Psoas muscle (tissue), 8 donors: ENCODE data around the gene AP5M1. TPM values are rescaled to one million over a fixed set of nuclear protein-coding genes. Genes with fewer than 3 reads are reported as not detected.

Experiments used
- ATAC-seq, 4 donors: fragments of 200-7000 bp; cut with Tn5 transposase; one replicate each; pipeline ENCODE4 v1.9.1; 2020; ENCODE audit warnings: moderate library complexity in 3 of 4, mild to moderate bottlenecking in 2 of 4
- DNase-seq, 2 donors: peaks; one replicate each; pipeline ENCODE4 v3.0.0-alpha.2; 2020
- H3K27ac ChIP-seq: fragments of 200-600 bp; one replicate; pipeline ENCODE4 v1.8.0; 2022
- H3K27me3 ChIP-seq, 3 donors: fragments of 200-600 bp in 1 of 3; one replicate each; pipeline versions ENCODE4 v1.6.1 to v1.8.0; 2013 to 2022; ENCODE audit warnings: low read length in 2 of 3, mild to moderate bottlenecking in 2 of 3, moderate library complexity in 1 of 3; ENCODE audit not compliant: insufficient read depth in 3 of 3
- H3K36me3 ChIP-seq, 2 donors: fragments of 200-600 bp in 1 of 2; one replicate each; pipeline versions ENCODE4 v1.6.1 to v1.8.0; 2013 to 2022; ENCODE audit warnings: low read depth in 1 of 2, mild to moderate bottlenecking in 1 of 2, moderate library complexity in 1 of 2; ENCODE audit not compliant: insufficient read depth in 1 of 2
- H3K4me1 ChIP-seq: fragments of 200-600 bp; one replicate; pipeline ENCODE4 v1.8.0; 2022
- H3K4me3 ChIP-seq: fragments of 200-600 bp; one replicate; pipeline ENCODE4 v1.8.0; 2022; ENCODE audit warnings: mild to moderate bottlenecking
- H3K9me3 ChIP-seq: fragments of 200-600 bp; one replicate; pipeline ENCODE4 v1.8.0; 2022
- WGBS, 3 donors: extraction: QIAGEN DNeasy Blood & Tissue Kit; methylation state at CpG; one replicate each; pipeline versions ENCODE4 v1.1.6 to v1.1.7; 2013; 5-methylcytosine and 5-hydroxymethylcytosine counted together
- intact Hi-C, 2 donors: fragments of 100-400 bp; cut with DNase I; formaldehyde crosslinking; loops; one replicate each; pipeline versions ENCODE4 v1.11.0 to v1.14.2; 2022
- polyA plus RNA-seq, 3 donors: library from polyadenylated mRNA; stranded (reverse); fragments of 200-250 nt; gene quantifications; one replicate each; pipeline ENCODE4 v1.2.3, GENCODE V29; 2013
- total RNA-seq, 4 donors: library from RNA; stranded (reverse); fragmentation: NEBNext Ultra II Directional in 2 of 4; extraction: Animal tissue kit (Norgen Biotek cat#: 25700) in 2 of 4; gene quantifications; one replicate each; pipeline versions ENCODE4 v1.2.1 to v1.2.4, GENCODE V29; 2021 to 2023
- TF ChIP-seq, protein P1 (sequence below): fragments of 200-600 bp; IDR thresholded peaks from one replicate; pipeline ENCODE4 v1.8.0; 2022; ENCODE audit warnings: antibody characterized with exemption
- donor health status: healthy with polysubstance abuse.
- donor health status: DM: no; HTN: no; CAD: no; lungs with moderate emphysema.
- donor health status: Bipolar disorder and iron deficiency.
- donor health status: healthy.
- donor health status: DM: yes; HTN: yes; CAD: no.
- donor health status: DM: no; HTN: no; CAD: no.
- donor health status: DM: no; HTN: no; CAD: no.
- donor health status: DM: yes; HTN: yes; CAD: no.

Gene AP5M1
- total and polyA plus RNA-seq, 7 donors, result 11.7 to 64.0 (median 27.2) TPM

- intact Hi-C loops, result loop anchor here in 1 of 2 donors (10.0 kb wide), 1 partner anchor 133 kb away; the partner anchor contains the start of gene NAA30
- no peak for ATAC-seq
Observed at GRCh38 chr14:57262117-57262516, 6.7 kb upstream of the AP5M1 start.

DNA sequence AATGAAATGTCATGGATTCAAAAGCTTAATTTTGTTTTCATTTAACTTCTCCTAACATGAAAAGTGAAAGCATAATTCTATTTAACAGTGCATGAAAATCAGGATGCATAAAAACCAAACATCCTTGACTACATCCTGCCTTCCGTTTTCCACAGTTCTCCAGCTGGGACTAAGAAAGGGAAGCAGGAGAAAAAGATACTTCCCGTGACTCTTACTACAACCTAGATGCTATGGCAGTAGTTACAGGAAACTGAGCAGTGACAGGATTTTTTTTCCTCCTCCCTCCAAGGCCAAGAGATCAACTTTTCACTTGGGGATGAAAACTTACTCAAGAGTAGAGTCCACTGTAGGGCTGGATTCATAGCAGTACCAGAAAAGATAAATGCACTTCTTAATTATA, 2.7 kb upstream of the AP5M1 start:
- H3K9me3 ChIP-seq, result no peaks in the 10 kb centered on the region
- H3K27ac ChIP-seq, result peak overlapping the region; percentile 11
- no peaks in the 10 kb centered on the region for H3K27me3 ChIP-seq
- H3K36me3 ChIP-seq, result no peaks in the 10 kb centered on the region
- 17 to 36% (median 24%) methylated on average over 2 of the region's 2 CpGs for WGBS, 3 donors
- peaks cover 36% of the 10 kb centered on the region for H3K4me1 ChIP-seq
- TF ChIP-seq, protein P1, sequence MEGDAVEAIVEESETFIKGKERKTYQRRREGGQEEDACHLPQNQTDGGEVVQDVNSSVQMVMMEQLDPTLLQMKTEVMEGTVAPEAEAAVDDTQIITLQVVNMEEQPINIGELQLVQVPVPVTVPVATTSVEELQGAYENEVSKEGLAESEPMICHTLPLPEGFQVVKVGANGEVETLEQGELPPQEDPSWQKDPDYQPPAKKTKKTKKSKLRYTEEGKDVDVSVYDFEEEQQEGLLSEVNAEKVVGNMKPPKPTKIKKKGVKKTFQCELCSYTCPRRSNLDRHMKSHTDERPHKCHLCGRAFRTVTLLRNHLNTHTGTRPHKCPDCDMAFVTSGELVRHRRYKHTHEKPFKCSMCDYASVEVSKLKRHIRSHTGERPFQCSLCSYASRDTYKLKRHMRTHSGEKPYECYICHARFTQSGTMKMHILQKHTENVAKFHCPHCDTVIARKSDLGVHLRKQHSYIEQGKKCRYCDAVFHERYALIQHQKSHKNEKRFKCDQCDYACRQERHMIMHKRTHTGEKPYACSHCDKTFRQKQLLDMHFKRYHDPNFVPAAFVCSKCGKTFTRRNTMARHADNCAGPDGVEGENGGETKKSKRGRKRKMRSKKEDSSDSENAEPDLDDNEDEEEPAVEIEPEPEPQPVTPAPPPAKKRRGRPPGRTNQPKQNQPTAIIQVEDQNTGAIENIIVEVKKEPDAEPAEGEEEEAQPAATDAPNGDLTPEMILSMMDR, result no peak
- H3K4me3 ChIP-seq, result no peak overlapping the region
- ATAC-seq (no peak), DNase-seq (no peak)
- intact Hi-C loops, result loop anchor here in 1 of 2 donors (10.0 kb wide), 1 partner anchor 129 kb away; the partner anchor contains the start of gene NAA30

More at GRCh38 chr14:57262117-57262516, 6.7 kb upstream of the AP5M1 start:
- H3K9me3 ChIP-seq, result no peaks in the 10 kb centered on the region
- H3K27me3 ChIP-seq, result no peaks in the 10 kb centered on the region
- no peak for DNase-seq
- TF ChIP-seq, protein P1, result no peak
- H3K36me3 ChIP-seq, result no peaks in the 10 kb centered on the region
- no peak overlapping the region for H3K4me3 ChIP-seq
- no peak overlapping the region for H3K27ac ChIP-seq
- H3K4me1 ChIP-seq, result peaks cover 22% of the 10 kb centered on the region

GRCh38 chr14:57273236-57273635, 4.5 kb downstream of the AP5M1 start:
- peaks cover 4 to 35% of the 10 kb centered on the region in 2 donors for H3K36me3 ChIP-seq
- DNase-seq, result no peak
- no peak overlapping the region for H3K4me3 ChIP-seq
- H3K27me3 ChIP-seq, result no peaks in the 10 kb centered on the region
- peaks cover 19% of the 10 kb centered on the region for H3K4me1 ChIP-seq
- no peak for ATAC-seq
- H3K27ac ChIP-seq, result no peak overlapping the region
- H3K9me3 ChIP-seq, result no peaks in the 10 kb centered on the region
- intact Hi-C loops, result no loop called here
- WGBS, 3 donors, result 92 to 96% (median 96%) methylated on average over 1 of the region's 1 CpG
- TF ChIP-seq, protein P1, result no peak

DNA sequence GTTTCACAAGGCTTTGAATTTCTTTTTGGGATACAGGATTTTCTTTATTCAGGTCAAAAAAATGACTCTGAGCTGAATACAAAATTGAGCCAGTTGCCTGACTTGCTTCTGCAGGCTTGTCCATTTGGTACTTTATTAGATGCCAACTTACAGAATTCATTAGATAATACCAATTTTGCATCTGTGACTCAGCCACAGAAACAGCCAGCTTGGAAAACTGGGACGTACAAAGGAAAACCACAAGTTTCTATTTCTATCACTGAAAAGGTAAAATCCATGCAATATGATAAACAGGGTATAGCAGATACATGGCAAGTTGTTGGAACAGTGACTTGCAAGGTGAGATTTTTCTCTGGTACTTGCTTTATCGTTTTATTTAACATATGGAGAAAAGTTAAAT, 5.8 kb downstream of the AP5M1 start:
- TF ChIP-seq, protein P1, result no peak

More for the DNA sequence above, 5.8 kb downstream of the AP5M1 start:
- no peak overlapping the region for H3K4me3 ChIP-seq
- ATAC-seq (no peak), DNase-seq (no peak)
- H3K36me3 ChIP-seq, result peaks cover 4 to 42% of the 10 kb centered on the region in 2 donors
- H3K27me3 ChIP-seq, result no peaks in the 10 kb centered on the region
- intact Hi-C loops, result no loop called here
- H3K9me3 ChIP-seq, result no peaks in the 10 kb centered on the region
- no peak overlapping the region for H3K27ac ChIP-seq
- 87 to 93% (median 89%) methylated on average over 2 of the region's 2 CpGs for whole genome bisulfite sequencing, 3 donors
- H3K4me1 ChIP-seq, result peaks cover 19% of the 10 kb centered on the region
